Activated CD4-positive, alpha-beta T cell treated with anti-CD3 and anti-CD28 coated beads for 24 hours (primary cell): Measurements from ENCODE around the gene TMEM147.
"Not testable (repeated sequence)": the region's sequence is repeated elsewhere in the genome, so short reads cannot be mapped to it uniquely, and the experiment has no call there.

Source experiments
- DNase-seq, 2 donors: peaks; one replicate each; pipeline ENCODE4 v3.0.0-alpha.2; 2020; ENCODE audit warnings: low read depth in 2 of 2

Gene TMEM147

GRCh38 chr19:35562776-35563175 lies 17.4 kb downstream of the TMEM147 start:
- no peak for DNase-seq

DNA sequence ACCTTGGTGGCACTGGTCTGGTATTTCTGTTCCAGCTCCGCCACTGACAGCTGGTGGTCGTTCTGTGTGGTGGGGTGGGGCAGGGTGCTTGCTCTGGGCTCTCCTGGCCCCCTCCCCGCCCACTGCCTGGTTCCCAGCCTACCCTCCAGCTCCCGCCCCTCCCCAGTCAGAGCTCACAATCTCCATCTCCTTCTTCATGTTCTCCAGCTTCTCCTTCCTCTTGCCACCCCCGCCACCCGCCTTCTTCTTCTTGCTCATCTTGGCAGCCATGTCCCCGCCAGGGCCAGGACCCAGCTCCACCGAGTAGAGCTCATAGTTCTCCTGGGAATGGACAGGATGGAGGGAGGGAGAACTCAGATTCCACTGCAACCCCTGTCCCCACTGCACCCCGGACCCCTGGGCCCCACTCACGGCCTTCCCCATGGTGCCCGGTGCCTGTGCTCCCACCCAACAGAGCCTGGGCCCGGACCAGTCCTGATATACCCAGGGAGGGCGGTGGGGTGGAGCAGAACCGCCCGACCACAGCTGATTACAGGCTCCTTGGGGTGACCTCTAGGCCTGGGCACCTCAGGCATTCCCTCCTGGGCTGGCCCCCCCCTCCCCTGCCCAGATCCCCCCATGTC lies 17.9 kb downstream of the TMEM147 start, which contains the start of gene ATP4A:
Gene ATP4A, minus strand, starts transcription at position 452 of the 623 bp plus-strand sequence. Its CDS starts 29 bp downstream, at position 423.
- no peak for DNase-seq

DNA sequence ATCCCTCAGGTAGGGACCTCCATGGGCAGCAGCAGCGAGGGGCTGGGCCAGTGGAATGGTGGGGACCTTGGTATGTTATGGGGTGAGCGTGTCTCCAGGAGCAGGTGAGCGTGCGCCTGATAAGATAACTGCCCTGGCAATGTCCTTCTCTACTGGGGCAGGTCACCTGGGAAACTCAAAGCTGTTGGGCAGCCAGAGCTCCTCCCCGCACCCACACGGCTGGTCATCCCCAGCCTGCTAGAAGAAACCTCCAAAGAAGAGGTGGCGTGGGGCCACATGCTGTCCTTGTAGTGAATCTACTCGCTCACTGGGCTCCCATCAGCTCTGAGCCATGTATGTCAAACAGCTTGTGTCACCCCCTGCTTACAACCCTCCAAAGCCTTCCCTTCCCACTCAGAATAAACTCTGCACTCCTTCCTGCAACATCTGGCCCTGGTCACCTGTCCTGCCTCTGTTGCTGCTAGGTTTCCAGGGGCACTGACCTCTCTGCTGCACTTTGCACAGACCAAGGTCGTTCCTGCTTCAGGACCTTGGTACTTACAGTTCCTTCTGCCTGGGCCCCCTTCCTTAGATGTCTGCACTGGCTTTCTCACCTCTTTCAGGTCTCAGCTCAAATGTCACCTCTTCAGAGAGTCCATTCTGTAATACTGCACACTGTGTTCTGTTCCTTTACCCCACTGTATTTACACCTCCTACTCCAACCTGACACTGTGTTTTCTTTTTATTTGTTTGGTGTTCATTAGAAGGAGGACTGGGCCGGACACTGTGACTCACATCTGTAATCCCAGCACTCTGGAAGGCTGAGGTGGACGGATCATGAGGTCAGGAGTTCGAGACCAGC lies 19.8 kb downstream of the TMEM147 start:
- no peak for DNase-seq

GRCh38 chr19:35566738-35567137 lies 21.3 kb downstream of the TMEM147 start:
- no peak for DNase-seq

DNA sequence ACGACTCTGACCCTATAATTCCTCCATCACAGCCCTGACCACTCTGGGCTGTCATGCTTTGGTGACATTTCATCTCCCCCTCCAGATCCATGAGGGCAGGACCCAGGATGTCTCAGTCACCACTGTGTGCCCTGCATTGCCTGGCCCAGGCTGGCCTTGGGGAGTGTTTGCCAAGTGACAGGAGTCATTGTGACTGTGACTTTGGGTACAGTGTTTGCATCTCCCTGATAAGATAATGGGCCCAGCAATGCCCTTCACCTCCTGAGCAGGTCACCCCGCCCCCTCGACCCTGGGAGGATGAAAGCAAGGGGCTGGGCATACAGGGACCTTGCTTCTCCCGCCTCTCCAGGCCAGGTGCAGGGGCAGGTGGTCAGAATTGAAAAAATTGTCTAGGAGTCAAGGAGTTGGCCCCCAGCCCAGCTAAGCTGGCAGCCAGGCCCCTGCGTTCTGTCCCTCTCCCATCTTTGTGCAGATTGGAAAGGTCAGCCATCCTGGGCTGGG lies 23.9 kb downstream of the TMEM147 start:
- no peak for DNase-seq

DNA sequence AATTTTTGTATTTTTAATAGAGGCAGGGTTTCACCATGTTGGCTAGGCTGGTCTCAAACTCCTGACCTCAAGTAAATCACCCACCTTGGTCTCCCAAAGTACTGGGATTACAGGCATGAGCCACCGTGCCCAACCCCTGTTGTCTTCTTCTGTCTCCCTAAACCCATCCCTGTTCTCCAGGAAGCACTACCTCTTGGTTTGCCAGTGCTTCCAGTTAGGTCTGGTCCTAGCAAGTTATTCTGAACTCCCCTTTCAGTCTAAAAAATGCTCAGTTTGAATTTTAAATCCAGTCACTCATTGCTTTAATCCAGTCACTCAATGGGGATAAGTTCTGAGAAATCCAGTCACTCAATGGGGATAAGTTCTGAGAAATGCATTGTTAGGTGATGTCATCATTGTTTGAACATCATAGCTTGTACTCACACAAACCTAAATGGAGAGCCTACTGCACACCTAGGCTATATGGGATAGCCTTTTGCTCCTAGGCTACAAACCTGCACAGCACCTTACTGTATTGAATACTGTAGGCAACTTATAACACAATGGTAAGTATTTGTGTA lies 26.1 kb downstream of the TMEM147 start:
- DNase-seq: no peak

GRCh38 chr19:35577918-35578317 lies 32.5 kb downstream of the TMEM147 start:
- DNase-seq: no peak

GRCh38 chr19:35578707-35579106 lies 33.3 kb downstream of the TMEM147 start:
- DNase-seq: no peak

DNA sequence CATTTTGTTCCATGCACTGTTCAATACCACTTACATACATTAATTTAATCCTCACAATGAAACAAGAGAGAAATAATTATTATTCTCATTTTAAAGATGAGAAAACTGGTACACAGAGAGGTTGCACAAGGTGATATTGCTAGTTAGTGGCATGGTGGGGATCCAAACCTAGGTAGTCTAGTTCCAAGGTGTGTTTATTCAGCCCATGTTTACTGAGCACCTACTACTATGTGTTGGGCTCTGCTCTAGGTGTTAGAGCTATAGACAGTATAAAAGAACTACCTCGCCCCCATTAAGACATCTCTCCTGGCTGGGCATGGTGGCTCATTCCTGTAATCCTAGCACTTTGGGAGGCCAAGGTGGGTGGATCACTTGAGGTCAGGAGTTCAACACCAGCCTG lies 37.3 kb downstream of the TMEM147 start:
- DNase-seq: no peak

- no peak for DNase-seq
Measured at GRCh38 chr19:35585848-35586247, 40.4 kb downstream of the TMEM147 start, which contains the start of gene PMIS2. TSS of gene PMIS2 (plus strand) at chr19:35586173. CDS start at chr19:35586260, 87 bp downstream.

- DNase-seq: no peak
Measured at GRCh38 chr19:35587321-35587720, 41.9 kb downstream of the TMEM147 start.

DNA sequence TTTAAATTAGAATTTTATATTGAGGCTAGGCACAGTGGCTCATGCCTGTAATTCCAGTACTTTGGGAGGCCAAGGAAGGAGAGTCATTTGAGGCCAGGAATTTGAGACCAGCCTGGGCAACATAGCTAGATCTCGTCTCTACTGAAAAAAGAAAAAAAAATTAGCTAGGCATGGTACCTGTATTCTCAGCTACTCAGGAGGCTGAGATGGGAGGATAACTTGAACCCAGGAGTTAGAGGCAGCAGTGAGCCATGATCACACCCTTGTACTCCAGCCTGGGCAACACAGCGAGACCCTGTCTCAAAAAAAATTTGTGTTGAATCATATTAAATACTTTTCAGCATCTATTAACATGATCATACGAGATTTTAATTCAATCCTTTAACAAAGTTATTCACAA lies 45.4 kb downstream of the TMEM147 start:
- no peak for DNase-seq

DNA sequence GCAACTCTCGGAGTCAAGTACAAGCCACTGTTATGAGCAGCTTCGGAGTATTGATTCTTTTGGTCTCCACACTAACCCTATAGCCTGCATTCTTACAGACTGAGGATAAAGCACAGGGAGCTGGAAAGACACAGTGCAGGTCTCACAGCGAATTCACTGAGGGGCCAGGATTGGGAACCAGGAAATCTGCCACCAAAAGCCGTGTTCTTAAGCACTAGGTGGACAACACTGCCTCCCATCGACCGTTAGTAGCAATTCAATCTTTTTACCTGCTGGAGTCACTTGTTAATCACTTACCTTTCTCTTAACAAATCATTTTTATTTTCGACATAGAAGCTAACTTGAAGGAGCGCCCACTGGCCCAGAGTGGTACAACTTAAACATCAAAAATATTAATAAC lies 46.8 kb downstream of the TMEM147 start:
- DNase-seq: no peak

DNA sequence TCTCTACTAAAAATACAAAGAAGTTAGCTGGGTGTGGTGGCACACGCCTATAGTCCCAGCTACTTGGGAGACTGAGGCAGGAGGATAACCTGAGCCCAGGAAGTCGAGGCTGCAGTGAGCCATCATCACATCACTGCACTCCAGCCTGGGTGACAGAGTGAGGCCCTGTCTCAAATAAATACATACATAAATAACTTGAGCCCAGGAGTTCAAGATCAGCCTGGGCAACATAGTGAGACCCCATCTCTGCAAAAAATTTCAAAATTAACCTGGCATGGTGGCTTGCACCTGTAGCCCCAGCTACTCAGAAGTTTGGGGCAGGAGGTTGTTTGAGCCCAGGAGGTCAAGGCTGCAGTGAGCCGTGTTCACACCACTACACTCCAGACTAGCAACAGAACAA lies 49.6 kb downstream of the TMEM147 start:
- not testable (repeated sequence) for DNase-seq

DNA sequence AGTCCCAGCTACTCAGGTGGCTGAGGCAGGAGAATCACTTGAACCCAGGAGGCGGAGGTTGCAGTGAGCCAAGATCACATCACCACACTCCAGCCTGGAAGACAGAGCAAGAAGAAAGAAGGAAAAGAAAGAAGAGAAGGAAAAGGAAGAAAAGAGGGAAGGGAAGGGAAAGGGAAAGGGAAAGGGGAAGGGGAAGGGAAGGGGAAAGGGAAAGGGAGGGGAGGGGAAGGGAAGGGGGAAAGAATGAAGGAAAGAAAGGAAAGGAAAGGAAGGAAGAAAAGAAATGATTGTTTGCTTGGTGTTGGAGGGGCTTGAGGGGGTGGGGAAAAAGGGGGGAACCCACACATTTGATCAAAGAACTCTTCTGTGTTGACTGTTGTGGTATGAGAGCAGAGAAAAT lies 50.5 kb downstream of the TMEM147 start:
- no peak for DNase-seq

- DNase-seq: no peak
Measured at GRCh38 chr19:35596366-35596999, 51.1 kb downstream of the TMEM147 start.
